ENCODE measurements around the gene CARNS1. TPM values are rescaled to one million over a fixed set of nuclear protein-coding genes. Genes with fewer than 3 reads are reported as not detected.

Gene CARNS1
- total and polyA plus RNA-seq, 2 of the 13 experiments (the other 11 are each of a cell fraction or from before 2014, with no cell fraction given), result not detected

GRCh38 chr11:67463680-67464410 lies 48.4 kb downstream of the CARNS1 start (continued):
- no peak for TF ChIP-seq ZNF503 (CRISPR knock-in tag; IDR thresholded peaks at IDR 0.05)
- 0 out of 2 replicates have a peak, but pooled peaks have one; percentile 28 for TF ChIP-seq SMAD1 (CRISPR knock-in tag; IDR thresholded peaks at IDR 0.05; ENCODE audit: borderline replicate concordance, low read depth)
- TF ChIP-seq MIER2 (CRISPR knock-in tag; IDR thresholded peaks at IDR 0.05), result 0 out of 2 replicates have a peak, but pooled peaks have one; percentile 36
- TF ChIP-seq TRIM24 (CRISPR knock-in tag; IDR thresholded peaks at IDR 0.05), result no peak
- no peak for TF ChIP-seq IKZF4 (CRISPR knock-in tag; IDR thresholded peaks at IDR 0.05; ENCODE audit: borderline replicate concordance, low read depth, not compliant biosample characterization)
- TF ChIP-seq, protein P1, sequence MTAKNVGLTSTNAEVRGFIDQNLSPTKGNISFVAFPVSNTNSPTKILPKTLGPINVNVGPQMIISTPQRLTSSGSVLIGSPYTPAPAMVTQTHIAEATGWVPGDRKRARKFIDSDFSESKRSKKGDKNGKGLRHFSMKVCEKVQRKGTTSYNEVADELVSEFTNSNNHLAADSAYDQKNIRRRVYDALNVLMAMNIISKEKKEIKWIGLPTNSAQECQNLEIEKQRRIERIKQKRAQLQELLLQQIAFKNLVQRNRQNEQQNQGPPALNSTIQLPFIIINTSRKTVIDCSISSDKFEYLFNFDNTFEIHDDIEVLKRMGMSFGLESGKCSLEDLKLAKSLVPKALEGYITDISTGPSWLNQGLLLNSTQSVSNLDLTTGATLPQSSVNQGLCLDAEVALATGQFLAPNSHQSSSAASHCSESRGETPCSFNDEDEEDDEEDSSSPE (CRISPR knock-in tag; IDR thresholded peaks at IDR 0.05), result no peak
- TF ChIP-seq, protein P2, sequence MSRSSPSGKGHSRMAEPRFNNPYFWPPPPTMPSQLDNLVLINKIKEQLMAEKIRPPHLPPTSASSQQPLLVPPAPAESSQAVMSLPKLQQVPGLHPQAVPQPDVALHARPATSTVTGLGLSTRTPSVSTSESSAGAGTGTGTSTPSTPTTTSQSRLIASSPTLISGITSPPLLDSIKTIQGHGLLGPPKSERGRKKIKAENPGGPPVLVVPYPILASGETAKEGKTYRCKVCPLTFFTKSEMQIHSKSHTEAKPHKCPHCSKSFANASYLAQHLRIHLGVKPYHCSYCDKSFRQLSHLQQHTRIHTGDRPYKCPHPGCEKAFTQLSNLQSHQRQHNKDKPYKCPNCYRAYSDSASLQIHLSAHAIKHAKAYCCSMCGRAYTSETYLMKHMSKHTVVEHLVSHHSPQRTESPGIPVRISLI (CRISPR knock-in tag; IDR thresholded peaks at IDR 0.05; ENCODE audit: borderline replicate concordance), result no peak
- TF ChIP-seq RORA (CRISPR knock-in tag; IDR thresholded peaks at IDR 0.05), result no peak
- TF ChIP-seq ZBTB44 (CRISPR knock-in tag; IDR thresholded peaks at IDR 0.05), result no peak
- peak; percentile 96 for TF ChIP-seq HIC2 (CRISPR knock-in tag; IDR thresholded peaks at IDR 0.05; ENCODE audit: low read depth)
- TF ChIP-seq MBD4 (IDR thresholded peaks at IDR 0.05; ENCODE audit: borderline replicate concordance, low read length), result no peak
- no peak for TF ChIP-seq NR0B2 (CRISPR knock-in tag; IDR thresholded peaks at IDR 0.05)
- TF ChIP-seq HMGA1 (CRISPR knock-in tag; conservative IDR thresholded peaks at IDR 0.05), result no peak
- no peak for TF ChIP-seq NFIB (CRISPR knock-in tag; IDR thresholded peaks at IDR 0.05; ENCODE audit: borderline replicate concordance)
- TF ChIP-seq ZNF790 (CRISPR knock-in tag; IDR thresholded peaks at IDR 0.05; ENCODE audit: borderline replicate concordance), result no peak
- no peak for TF ChIP-seq ZNF572 (CRISPR knock-in tag; IDR thresholded peaks at IDR 0.05)
- TF ChIP-seq ZNF619 (CRISPR knock-in tag; IDR thresholded peaks at IDR 0.05), result peak; percentile 59; the same call in 1 of the 2 replicates
- TF ChIP-seq NFE2L2 (IDR thresholded peaks at IDR 0.05; ENCODE audit: low read length), result no peak
